GM21367 (cell line): ENCODE data around the gene NUDT9.

Source experiments
- ATAC-seq: cut with Tn5 transposase; IDR thresholded peaks from one replicate; pipeline ENCODE4 v1.9.1; 2021; ENCODE audit not compliant: unreplicated experiment

NUDT9 gene

GRCh38 chr4:87506974-87507701 is 84.8 kb downstream of the NUDT9 start:
- ATAC-seq: no peak
